Cortex of kidney (tissue), 1 donor: ENCODE measurements around the gene NLRP9.

ENCODE experiments used
- DNase-seq: peaks from one replicate; lab custom pipeline; 2025; lab: John Stamatoyannopoulos, UW

The NLRP9 gene

DNA sequence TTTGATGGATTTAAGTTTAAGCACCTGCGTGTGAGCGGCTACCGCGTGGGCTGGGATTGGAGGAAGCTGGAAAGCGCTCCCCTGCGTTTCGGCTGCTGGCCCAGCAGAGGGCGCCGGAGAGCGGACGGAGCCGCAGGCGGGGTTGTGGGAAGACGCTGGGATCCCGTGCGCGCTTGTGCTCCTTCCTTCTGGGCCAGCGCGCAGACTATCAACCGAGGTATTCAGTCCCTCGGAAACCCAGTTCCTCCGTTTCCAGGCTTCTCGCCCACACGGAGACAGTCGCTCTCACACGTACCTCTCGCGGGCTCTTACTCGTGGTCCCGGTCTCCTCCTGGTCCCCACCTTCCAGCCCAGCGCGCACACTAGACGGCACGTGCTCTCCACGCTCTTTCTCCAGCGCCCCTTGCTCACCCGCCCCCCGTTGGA, 34.4 kb downstream of the NLRP9 start:
- DNase-seq, result no peak

DNA sequence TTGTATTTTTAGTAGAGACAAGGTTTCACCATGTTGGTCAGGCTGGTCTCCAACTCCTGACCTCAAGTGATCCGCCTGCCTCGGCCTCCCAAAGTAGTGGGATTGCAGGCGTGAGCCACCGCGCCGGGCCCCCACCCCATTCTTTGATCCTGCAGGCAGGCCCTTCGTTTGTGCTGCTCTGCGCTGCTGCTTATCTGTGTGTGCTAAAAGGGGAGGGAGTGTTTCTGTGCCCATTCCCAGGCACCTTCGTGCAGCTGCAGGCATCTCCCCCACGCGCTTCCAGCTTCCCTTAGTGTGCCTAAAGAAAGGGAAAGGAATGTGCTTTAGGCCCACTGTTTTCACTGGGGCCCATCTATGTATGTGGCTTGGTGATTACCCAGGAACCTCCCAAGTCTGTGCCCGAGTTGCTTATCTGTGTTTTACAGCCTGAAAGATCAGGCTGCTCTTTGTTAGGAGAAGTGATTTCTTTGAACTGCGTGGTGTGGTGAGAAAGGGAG, 36.0 kb downstream of the NLRP9 start:
- no peak for DNase-seq

DNA sequence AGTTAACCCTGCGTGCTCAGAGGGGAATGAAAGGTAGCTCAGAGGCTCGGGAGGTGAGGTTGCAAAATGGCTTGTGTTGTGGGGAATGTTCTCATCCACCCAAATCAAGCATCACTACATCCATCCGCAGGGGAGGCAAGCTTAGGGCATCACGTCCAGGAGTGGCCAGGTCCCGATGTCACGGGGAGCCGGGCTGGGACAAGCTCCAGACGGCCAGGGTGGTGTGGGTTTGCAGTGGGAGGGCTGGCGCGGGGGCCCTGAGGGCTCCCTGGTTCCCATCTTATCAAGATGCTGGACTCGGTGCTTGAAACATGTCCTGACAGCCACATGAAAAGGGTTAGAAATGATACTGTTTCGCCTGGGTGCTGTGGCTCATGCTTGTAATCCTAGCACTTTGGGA, 37.4 kb downstream of the NLRP9 start:
- no peak for DNase-seq

DNA sequence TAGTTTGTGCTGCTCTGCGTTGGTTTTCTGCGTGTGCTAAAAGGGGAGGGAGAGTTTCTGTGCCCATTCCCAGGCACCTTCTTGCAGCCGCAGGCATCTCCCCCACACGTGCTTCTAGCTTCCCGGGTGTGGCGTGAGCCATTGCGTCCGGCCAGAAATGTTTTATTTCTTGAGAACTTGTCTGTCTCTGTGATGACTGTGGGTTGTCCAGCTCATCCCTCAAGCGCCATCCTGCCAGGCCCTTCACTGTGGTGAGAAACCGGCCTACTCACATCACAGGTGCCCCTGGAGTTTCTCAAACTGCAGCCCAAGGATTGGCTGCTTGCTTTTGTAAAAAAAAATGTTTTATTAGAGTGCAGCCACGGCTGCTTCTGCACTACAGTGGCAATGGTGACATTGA, 39.0 kb downstream of the NLRP9 start:
- no peak for DNase-seq

DNA sequence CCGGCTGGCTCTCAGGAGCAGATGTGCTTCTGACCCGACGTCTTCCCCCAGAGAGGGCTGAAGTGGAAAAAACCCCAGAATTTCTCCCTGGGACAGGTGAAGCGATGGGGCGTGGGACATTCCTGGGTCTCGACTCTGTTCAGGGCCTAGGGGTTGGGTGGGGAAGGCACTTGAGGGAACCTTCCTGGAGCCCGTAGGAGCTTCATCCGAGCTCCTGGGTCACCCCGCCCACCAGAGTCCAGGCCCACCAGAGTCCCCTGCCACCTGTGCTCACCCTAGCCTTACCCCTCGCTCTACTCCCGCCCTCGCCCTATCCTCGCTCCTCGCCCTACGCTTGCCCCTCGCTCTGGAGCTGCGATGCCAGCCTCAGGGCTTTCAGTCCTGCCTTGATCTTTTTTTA, 39.9 kb downstream of the NLRP9 start:
- DNase-seq, result no peak

DNA sequence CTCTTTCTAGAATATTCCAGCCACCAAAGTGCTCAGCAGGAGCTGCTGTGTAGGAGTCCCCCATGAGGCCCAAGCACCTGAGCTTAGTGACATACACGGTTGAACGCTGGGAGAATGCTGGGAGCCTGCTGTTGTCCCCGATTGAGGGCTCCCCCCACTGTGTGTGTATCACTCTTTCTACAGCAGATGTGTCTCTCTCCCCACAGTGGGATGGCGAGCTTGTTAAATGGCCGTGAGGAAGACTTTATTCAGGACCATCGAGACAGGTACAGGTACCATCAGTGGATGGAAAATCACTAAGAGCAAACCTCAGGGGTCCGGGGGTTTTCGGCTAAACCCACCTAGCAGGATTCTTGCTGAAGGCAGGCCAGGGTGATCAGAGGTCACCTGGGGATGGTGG, 40.5 kb downstream of the NLRP9 start:
- DNase-seq, result no peak

DNA sequence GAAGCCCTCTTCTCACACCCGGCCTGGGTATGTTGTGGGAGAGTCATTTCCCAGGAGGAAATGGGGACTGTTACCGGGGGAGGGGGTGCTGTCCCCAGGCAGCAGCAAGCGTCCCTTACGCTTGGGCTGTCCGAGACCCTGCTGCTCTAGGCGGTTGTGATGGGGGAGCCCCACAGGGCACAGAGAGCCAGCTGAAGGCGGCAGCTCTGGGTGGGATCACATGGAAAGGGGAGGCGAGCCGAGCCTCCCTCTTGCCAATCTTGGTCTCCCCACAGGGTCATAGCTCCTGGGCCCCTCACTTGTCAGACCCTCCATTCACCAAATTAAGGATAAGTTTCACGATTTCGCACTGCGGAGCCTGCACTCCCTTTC, 41.1 kb downstream of the NLRP9 start:
- DNase-seq, result no peak

DNA sequence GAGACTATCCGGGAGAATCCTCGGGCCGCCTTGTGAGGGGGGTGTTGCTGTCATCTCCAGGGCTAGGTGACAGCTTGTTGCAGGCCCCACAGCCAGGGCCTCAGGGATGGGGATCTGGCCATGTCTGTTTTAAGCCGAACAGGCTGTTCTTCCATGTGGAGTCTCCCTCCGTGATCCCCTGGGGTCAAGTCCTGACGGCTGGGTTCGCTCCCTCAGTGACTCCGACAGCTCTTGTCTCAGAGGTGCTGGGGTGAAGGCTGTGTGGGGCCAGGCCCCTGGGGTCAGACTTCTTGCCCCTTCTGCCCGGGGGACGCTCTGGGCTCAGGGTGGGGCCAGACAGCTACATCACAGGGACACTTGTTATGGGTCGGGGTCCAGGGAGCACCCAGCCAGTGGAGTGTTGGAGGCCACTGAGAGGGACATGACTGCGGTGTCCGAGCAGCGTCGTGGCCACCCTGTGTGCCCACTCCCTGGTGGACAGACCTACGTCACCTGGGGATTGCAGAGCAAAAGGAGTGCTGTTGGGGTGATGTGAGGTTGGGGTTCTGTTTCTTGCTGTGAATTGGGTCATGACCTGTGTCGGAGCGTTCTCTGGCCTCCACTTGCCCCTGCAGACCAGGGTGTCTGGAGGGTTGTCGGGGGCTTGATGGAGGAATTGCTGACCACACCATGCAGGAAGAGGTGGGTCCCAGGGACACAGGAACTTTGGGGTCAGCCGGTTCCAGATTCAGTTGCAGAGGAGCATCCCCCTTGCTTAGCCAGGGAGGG, 41.7 kb downstream of the NLRP9 start:
- DNase-seq, result no peak

DNA sequence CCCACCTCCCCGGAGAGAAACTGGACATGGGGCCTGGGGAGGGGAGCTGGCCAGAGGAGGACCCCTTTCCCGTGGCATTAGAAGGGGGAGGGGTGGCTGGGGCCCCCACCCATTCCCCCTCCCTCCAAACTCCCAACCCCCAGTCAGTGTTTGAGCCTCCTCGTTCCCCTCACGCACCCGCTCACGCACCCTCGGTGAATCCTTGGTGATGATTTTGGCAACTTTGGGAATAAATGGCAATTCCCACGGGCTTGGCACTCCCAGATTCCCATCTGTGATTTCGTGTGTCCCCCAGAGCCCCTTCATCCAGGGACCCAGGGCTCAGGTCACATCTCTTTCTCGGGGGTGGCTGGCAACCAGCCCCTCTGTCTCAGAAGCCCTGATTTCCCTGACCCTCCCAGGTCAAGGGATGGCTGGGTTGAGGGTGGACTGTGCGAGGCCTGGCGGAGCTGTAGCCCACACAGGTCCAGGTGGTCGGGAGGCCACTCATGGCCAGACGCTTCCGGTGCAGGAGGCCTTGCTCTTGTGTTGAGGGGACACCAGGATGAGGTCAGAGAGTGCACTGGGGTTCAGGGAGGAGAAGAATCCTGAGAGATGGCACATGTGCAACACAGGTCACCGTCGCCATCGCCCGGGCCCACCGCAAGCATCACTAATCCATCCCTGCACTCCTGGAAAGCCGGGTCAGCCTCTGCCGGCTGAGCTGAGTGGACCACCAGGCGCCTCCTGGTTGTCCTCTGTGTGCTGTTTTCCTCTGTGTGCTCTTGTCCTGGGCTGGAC, 42.5 kb downstream of the NLRP9 start:
- no peak for DNase-seq

DNA sequence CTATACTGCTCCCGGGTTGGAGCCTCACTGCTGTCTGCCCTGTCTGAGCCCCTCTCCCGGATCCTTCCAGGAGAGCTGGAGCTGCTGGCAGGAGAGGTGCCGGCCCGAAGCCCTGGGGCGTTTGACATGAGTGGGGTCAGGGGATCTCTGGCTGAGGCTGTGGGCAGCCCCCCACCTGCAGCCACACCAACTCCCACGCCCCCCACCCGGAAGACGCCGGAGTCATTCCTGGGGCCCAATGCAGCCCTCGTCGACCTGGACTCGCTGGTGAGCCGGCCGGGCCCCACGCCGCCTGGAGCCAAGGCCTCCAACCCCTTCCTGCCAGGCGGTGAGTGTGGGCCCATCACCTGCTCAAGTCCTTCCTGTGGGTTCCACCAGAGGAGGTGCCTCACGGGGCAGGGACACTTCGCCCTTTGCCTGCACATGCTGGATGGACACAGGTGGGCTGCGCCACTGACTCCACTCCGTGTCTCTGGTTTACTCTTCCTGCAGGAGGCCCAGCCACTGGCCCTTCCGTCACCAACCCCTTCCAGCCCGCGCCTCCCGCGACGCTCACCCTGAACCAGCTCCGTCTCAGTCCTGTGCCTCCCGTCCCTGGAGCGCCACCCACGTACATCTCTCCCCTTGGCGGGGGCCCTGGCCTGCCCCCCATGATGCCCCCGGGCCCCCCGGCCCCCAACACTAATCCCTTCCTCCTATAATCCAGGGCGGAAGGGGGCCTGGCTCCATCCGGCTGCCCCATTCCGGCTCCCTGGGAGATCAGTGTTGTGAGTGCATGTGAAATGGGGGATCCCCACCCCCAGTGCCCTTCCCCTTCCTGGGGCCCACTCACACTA, 43.3 kb downstream of the NLRP9 start:
- DNase-seq, result no peak

DNA sequence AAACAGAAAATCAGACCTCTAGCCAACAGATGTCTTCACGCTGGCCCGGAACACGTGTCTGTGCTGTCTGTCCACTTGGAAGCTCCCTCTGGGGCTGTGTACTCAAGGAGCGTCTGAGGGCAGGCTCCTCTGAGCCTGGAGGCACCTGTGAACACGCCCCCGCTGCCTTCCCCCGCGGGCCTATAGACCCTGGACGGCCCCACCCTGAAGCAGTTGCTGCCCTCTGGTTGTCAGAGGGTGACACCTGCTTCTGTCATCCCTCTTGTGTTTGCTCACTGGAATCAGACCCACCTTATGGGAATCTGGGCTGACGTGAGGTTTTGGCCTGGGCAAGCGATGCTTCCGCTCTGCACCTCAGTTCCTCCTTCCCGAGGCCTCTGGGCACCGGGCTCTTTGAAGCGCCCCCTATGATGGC, 44.0 kb downstream of the NLRP9 start:
- DNase-seq, result no peak

DNA sequence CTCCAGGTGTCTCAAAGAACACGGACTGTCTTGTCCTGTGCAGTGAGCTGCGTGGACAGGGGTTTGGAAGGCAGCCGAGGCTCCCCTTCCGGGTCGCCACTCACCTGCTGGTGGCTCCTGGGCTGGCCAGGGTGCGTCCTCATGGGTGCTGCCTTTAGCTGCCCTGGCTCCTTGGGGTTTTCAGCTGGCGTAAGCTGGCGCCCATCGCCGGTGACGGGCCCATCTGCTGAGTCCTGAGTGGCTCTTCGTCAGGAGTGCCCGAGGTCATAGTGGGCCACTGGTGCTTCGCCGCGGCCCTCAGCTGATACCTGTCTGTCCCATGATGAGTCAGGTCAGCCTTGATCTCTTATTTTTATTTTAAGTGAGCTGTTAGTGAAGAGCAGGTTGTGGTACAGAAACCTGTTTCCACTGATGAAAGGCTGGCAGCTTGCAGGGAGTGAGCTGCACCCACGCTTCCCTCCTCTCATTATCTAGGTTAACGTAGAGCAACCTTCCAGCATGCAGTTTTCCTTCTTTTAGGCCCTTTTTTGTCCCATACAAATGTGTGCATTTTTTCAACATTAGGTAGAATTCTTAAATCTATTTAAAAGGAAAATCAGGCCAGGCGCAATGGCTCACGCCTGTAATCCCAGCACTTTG, 44.7 kb downstream of the NLRP9 start:
- no peak for DNase-seq

DNA sequence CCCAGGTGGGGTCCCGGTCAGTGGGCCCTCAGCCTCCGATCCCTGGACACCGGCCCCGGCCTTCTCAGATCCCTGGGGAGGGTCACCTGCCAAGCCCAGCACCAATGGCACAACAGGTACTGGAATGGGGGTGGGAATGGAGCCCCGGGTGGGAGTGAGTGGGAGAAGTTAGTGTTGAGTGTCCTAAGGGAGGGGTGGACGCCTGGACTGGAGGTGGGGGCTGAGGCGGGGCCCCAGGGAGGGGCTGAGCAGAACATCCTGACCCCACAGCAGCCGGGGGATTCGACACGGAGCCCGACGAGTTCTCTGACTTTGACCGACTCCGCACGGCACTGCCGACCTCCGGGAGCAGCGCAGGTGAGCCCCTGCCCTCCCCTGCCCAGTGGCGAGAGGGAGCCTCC, 45.5 kb downstream of the NLRP9 start:
- no peak for DNase-seq

DNA sequence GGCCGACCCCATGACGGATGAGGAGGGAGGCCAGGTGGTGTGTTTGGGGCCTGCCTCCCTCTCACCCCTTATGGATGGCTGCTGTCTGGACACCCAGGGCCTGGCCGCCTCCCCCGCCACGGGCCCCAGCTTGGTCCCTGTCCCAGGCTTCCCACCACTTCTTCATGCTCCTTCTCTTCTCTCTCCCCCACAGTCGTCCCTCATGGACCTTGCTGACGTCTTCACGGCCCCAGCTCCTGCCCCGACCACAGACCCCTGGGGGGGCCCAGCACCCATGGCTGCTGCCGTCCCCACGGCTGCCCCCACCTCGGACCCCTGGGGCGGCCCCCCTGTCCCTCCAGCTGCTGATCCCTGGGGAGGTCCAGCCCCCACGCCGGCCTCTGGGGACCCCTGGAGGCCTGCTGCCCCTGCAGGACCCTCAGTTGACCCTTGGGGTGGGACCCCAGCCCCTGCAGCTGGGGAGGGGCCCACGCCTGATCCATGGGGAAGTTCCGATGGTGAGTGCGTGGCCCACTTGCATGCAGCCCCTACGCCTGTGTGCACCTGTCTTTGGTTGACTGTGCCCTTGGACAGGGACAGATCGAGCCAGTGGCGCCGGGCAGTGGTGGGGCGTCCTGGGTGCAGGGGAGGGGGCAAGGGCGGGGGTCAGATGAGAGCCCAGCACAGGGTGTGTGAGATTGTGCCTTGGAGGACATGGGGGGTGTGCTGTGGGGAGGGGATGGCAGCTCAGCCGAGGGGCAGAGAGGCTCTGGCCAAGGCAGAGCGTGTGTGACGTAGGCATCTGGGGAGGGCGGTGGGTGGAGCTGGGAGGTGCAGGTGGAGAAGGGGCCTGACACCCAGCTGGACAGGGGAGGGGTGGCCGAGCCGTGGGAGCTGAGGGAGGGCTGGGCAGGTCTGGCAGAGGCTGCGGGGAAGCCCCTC, 46.4 kb downstream of the NLRP9 start:
- DNase-seq, result no peak

DNA sequence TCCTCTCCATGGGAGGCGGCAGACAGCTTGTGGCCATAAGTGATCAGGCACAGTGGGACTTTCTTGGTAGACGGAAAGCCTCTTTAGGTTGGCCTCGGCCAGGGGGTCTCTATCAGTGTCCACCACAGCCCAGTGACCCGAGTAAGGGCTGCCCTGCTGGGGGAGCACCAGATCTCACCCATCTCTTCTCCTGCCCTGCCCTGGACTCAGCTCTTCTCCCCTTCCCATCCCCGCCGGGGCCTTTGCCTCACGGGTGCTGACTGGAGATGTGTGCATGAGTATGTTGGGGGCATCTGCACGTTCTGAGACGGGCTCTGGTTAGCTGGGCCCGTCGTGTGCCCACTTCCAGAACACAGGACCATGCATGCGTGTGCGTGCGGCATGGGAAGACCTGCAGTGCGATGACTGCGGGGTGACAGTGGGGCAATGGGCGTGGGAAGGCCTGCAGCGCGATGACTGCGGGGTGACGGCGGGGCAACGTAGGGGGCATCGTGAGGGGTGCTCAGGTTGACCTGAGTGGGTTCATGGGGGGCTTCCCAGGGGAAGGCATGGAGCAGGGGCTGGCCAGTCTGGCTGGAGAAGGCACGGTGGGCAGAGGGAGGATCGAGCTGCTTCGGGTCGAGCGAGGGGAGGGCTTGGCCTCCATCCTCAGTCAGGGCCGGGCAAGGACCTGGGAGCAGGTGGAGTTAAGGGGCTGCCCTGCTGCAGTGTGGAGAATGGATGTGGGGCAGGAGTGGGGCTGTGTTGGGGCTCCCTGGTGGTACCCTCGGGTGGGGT, 47.2 kb downstream of the NLRP9 start:
- DNase-seq, result no peak

DNA sequence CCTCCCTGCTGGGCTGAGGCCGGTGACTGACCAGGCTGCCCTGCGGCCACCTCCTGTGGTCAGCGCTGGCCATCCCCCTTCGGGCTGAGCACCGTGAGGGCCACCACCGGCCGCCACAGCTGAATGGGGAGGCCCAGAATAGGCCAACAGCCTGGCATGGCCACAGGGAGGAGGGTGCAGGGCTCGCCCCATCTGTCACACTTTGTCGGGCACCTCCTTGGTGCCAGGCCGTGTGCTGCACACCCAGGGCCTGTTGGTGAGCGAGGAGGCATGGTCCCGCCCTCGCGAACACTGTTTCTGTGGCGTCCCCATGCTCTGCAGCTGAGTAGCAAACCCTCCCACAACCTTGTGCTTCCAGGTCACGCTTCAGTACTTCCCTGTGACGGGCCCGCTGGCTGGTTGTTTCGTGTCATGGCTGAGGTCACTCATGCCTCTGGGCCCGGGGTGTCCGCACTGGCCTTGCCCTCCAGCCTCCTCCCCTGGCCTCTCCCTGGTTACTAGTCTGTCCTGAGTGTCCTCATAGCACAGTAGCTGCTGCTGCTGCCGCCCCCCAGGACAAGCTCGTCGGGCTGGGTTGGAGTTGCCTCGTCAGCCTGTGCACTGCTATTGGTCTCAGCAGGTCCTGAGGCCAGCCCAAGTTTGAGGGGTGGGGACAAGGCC, 48.0 kb downstream of the NLRP9 start:
- DNase-seq, result no peak

DNA sequence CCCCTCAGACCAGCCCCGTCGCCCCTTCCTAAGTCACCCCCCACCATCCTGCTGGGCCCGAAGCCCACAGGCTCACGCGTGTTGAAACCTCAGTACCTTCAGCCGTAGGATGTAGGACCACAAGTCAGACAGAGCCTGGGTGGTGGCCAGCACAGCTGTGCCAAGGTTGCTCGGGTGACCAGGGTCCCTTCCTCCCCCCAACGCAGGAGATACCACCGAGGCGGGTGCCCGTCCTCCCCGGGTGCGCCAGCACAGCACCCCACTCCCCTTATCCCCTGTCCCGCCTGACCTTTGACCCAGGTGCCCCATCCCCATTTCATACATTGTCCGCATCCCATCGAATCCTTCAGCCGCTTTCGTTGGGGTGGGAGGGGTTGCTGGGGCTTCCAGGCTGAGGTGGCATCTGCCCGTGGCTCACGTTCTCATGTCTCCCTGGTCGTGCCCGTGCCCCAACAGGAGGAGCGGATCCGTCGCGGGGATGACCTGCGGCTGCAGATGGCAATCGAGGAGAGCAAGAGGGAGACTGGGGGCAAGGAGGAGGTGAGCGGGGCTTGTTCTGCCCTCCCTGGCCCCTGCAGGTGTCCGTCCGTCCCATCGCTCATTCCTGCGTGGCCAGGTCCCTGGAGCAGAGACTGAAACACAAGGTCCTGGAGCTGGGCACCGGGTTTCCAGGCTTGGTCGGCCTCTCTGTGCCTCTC, 48.6 kb downstream of the NLRP9 start:
- no peak for DNase-seq

DNA sequence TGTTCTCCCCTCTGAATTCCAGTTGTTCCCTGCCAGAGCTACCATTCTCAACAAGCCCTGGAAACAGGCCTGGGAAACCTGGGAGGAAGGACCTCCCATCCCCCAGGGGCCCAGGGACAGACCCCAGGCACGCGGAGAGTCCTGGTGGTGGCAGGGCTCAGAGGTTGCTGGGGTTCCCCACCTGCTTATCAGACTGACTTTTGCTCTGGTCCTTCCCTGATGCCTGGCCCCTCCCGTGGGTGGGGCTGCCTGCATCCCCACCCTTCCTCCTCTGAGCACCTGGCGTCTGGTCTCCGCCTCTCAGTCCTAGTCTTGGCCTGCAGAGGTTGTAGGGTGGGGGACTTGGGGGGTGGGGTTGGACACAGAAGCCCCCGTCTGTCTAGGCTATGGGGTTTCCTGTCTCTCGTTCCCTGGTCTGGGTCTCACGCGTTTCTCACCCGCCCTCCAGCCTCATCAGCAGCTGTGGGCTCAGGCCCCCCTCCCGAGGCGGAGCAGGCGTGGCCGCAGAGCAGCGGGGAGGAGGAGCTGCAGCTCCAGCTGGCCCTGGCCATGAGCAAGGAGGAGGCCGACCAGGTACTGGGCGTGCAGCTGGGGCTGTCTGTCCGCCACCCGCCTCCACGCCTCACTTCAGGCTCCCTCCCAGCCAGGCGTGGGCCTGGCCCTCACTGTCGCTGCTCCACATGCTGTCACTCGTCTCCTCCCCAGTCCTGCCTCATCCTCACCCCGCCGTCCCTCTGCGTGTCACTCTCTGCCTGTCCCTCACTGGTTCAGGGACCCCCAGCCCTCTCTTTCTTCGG, 49.6 kb downstream of the NLRP9 start:
- no peak for DNase-seq
